ENCODE measurements around the gene NOVA2. TPM values are rescaled to one million over a fixed set of nuclear protein-coding genes. Genes with fewer than 3 reads are reported as not detected.

NOVA2 gene
- total and polyA plus RNA-seq, 2 of the 8 experiments (the other 6 are each of a cell fraction or from before 2014, with no cell fraction given): 3.2 to 24.6 TPM

DNA sequence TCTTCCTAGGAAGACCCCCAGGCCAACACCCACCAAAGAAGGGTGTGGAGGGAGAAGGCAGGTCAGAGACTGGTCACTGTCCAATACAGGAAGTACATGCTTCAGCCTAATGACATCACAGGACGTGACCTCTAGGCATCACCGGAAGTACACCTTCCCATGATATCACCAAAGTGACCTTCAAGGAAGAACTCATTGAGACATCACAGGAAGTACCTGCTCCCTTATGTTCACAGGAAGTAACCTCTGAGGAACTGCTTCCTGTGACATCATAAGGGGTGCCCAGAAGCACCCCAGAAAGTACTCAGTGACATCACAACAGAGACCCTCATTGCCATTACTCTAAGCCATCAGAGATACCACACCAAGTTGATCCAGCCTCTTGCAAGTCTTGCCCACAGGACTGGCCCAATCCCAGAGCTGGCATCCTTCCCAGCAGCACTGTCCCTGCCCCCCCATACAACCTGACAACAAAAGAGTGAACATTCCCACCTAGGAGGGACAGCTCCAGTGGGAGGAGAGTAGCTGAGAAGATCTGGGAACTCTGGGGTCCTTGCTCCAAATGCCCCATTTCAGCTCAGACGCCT, 34.8 kb downstream of the NOVA2 start:
- no peak overlapping the region for H3K27ac ChIP-seq (ENCODE audit: low read depth, low read length)
- peaks cover 0 to 2% of the 10 kb centered on the region in 2 experiments for H4K20me1 ChIP-seq (replicated peaks in 1 of 2; ENCODE audit: control insufficient read depth in 1 of 2, insufficient read depth in 2 of 2, low read length in 2 of 2)
- no peak overlapping the region for H3K14ac ChIP-seq (ENCODE audit: insufficient read length)
- no peak overlapping the region for H2BK12ac ChIP-seq (ENCODE audit: low read depth, low read length)
- TF ChIP-seq SP4 (IDR thresholded peaks at IDR 0.05; ENCODE audit: low read length) (no peak), CREB1 (IDR thresholded peaks at IDR 0.05) (0 out of 2 replicates have a peak, but pooled peaks have one; percentile 11)
- no peaks in the 10 kb centered on the region for H3K27me3 ChIP-seq (replicated peaks in 1 of 4; ENCODE audit: control insufficient read depth in 3 of 4, extremely low read depth in 1 of 4, insufficient read depth in 3 of 4, low read length in 3 of 4)
- H3K79me2 ChIP-seq (ENCODE audit: control insufficient read depth in 1 of 2, insufficient read depth in 2 of 2, low read length in 2 of 2): no peaks in the 10 kb centered on the region
- H2AK5ac ChIP-seq (ENCODE audit: low read depth, low read length): no peak overlapping the region
- H3K56ac ChIP-seq (replicated peaks; ENCODE audit: insufficient read length, low read depth, low read length): no peak overlapping the region
- FAIRE-seq (no peak), DNase-seq (ENCODE audit: low read depth in 1 of 2, low spot score in 2 of 2) (no peak)
- peaks cover 0 to 9% (median 0%) of the 10 kb centered on the region in 4 experiments; a peak in 2 of 8 replicates for H3K36me3 ChIP-seq (ENCODE audit: control insufficient read depth in 2 of 4, insufficient read depth in 4 of 4, low read length in 3 of 4)
- POLR2A ChIA-PET (ENCODE audit: partially characterized antibody): interaction anchor here (1.0 to 1.2 kb wide), 2 partner anchors 11 to 14 kb away, joined by 3 to 5 read pairs; no protein-coding TSS in a partner anchor
- no peak overlapping the region for H3K4me2 ChIP-seq (ENCODE audit: insufficient read depth in 1 of 2, low read depth in 2 of 2, low read length in 2 of 2)
- CTCF ChIA-PET (ENCODE audit: partially characterized antibody): interaction anchor here (0.6 to 0.9 kb wide), 2 partner anchors 15 to 69 kb away, joined by 3 read pairs; no protein-coding TSS in a partner anchor
- no peak overlapping the region for H4K91ac ChIP-seq (replicated peaks; ENCODE audit: insufficient read length, low read length)
- no peak overlapping the region for H3K4me3 ChIP-seq (ENCODE audit: extremely low read depth in 1 of 4, insufficient read depth in 2 of 4, low read depth in 3 of 4, low read length in 4 of 4)
- no peak overlapping the region for H3K9ac ChIP-seq (replicated peaks in 1 of 4; ENCODE audit: extremely low read depth in 1 of 4, low read depth in 3 of 4, low read length in 3 of 4)
- H3K79me1 ChIP-seq (ENCODE audit: low read depth, low read length): no peaks in the 10 kb centered on the region
- no peak overlapping the region for H2BK120ac ChIP-seq (replicated peaks; ENCODE audit: low read depth, low read length)
- no peak overlapping the region for H4K8ac ChIP-seq (ENCODE audit: extremely low read depth, insufficient read depth, low read length)
- no peak overlapping the region for H3K4ac ChIP-seq (replicated peaks; ENCODE audit: insufficient read length, low read depth, low read length)
- no peak overlapping the region for H2BK20ac ChIP-seq (ENCODE audit: low read length)
- H3K9me3 ChIP-seq (ENCODE audit: insufficient read depth in 2 of 2, low read depth in 1 of 2, low read length in 1 of 2): no peaks in the 10 kb centered on the region
- H3K23ac ChIP-seq (ENCODE audit: insufficient read length): no peak overlapping the region
- H2BK15ac ChIP-seq (ENCODE audit: low read length): no peak overlapping the region
- H2BK5ac ChIP-seq (ENCODE audit: low read depth, low read length): no peak overlapping the region
- peaks cover 0 to 3% (median 0%) of the 10 kb centered on the region in 4 experiments; a peak in 2 of 7 replicates for H3K4me1 ChIP-seq (replicated peaks in 1 of 4; ENCODE audit: control insufficient read depth in 3 of 4, insufficient read depth in 4 of 4, low read length in 3 of 4)
- no peak overlapping the region for H3K18ac ChIP-seq (ENCODE audit: extremely low read depth, low read length)
- H2AFZ ChIP-seq (ENCODE audit: low read length): no peak overlapping the region
- no peaks in the 10 kb centered on the region for H3K23me2 ChIP-seq (ENCODE audit: low read depth, low read length)
- H4K5ac ChIP-seq (ENCODE audit: insufficient read length, low read depth, low read length): no peak overlapping the region
- WGBS, 2 experiments (ENCODE audit: extremely low coverage in 1 of 2, insufficient coverage in 1 of 2, insufficient read length in 1 of 2, insufficient replicate concordance in 2 of 2, low coverage in 1 of 2, low lambda C conversion rate in 2 of 2, missing lambda C conversion rate in 1 of 2): 92% methylated on average over 3 of the region's 3 CpGs; no CpG with 5 or more reads in 1 of the 2 experiments
